Measurements from ENCODE around the gene BRME1.

The BRME1 gene

DNA sequence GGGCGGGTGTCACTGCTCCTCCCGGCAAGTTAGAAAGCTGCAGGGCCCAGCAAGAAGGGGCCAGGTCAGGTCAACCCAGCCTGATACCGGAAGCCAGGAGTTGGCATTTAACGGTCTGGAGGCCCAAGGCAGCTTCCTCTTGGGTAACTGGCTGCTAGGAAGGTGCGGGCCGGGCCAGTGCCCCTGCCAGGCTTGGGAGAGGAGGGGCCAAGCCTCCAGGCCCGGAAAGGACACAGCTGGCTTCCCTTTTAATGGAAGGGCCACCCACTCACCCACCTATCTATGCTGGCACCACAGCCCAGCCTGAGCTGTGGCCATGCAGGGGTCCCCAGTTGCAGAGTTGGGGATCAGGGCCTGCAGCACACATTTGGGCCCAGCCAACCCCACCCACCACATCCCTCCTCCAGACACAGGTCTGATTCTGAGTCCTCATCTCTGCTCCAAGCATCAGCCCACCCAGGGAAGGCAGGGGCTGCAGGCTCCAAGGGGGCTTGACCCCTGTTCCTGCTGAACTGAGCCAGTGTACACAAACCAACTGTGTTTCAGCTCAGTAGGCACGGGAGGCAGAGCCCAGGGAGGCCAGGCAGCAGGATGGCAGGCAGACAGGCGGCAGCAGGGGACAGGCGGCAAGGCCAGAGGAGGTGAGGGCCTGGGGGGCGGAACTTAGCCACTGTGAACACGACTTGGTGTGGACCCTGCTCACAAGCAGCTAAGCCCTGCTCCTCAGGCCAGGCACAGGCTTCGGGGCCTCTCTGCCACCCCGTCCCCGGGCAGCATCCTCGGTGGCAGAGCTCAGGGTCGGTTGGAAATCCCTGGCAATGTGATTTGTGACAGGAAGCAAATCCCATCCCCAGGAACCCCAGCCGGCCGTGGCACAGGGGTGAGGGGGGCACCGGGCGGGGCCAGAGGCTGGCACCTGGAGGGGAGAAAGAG, 69.9 kb downstream of the BRME1 start:
- DNase-seq (ENCODE audit: low read depth) = no peak
- peak overlapping the region; percentile 11 for H3K4me3 ChIP-seq (ENCODE audit: control insufficient read depth, low read depth, low read length)
- TF ChIP-seq CTCF (IDR thresholded peaks at IDR 0.05; ENCODE audit: control insufficient read depth, insufficient read depth, low read depth, low read length, missing control alignments) = no peak

- TF ChIP-seq CTCF (IDR thresholded peaks at IDR 0.05; ENCODE audit: control insufficient read depth, insufficient read depth, low read depth, low read length, missing control alignments) = no peak
- no peak for DNase-seq (ENCODE audit: low read depth)
- H3K4me3 ChIP-seq (ENCODE audit: control insufficient read depth, low read depth, low read length) = no peak overlapping the region
Measured at GRCh38 chr19:13834244-13835069, 71.5 kb downstream of the BRME1 start.

DNA sequence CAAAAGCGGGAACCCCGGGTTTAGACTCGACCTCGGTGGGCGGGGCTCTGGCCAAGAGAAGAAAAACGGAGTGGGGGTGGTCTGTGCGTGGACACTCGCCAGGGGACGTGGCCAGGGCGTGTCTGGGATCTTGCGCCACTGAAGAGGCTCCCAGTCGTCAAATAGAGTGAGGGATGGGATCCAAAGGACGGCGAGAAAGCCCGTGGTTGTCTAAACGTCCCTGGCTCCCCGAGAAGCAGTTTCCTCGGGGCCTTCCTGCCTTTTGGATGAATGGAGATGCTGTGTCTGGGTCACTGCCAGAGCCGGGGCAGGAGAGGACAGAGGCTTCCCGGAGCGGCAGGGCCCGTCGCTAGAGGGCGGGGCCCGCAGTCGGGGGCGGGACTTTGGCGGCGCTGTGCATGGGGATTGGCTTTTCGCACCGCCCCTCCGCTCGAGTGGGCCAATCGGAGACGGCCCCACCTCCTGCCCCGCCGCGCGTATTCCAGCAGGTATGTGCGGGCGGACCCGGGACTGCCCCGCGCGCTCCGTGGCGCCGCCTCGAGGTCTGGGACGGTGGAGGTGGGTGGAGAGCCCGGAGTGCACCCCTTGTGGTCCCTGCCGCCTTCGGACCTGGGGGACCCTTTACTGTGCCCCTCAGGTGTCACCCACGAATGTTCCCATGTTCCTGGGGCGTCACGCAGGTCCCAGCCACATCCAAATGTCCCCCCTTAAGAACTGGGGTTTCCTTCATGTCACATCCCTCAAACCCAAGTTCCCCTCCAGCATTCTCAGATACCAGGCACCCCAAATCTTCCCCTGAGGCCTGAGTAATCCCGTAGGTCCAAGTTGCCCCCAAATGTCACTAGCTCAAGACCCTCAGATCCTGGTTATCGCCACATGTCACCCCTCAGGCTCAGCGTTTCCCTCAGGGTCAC, 72.3 kb downstream of the BRME1 start:
- TF ChIP-seq CTCF (IDR thresholded peaks at IDR 0.05; ENCODE audit: control insufficient read depth, insufficient read depth, low read depth, low read length, missing control alignments) = no peak
- DNase-seq (ENCODE audit: low read depth) = no peak
- no peak overlapping the region for H3K4me3 ChIP-seq (ENCODE audit: control insufficient read depth, low read depth, low read length)
